Neural progenitor cell (in vitro differentiated cells): ENCODE measurements around the gene CCNG1. TPM values are rescaled to one million over a fixed set of nuclear protein-coding genes. Genes with fewer than 3 reads are reported as not detected.

ENCODE experiments used
- DNase-seq: peaks from one replicate; pipeline ENCODE4 v3.0.0-alpha.2; 2016; ENCODE audit warnings: low spot score
- H2AFZ ChIP-seq: fragments of 200-600 bp; sonication (generic); replicated peaks from 2 replicates; pipeline ENCODE4 v1.6.1; 2016; ENCODE audit warnings: antibody characterized with exemption
- H3F3A ChIP-seq: fragments of 200-600 bp; sonication (generic); 2 replicates; pipeline ENCODE4 v1.6.1; 2016; ENCODE audit warnings: antibody characterized with exemption, low read depth
- H3K27ac ChIP-seq: fragments of 200-600 bp; sonication (generic); 2 replicates; pipeline ENCODE4 v1.5.1; 2016; ENCODE audit warnings: mild to moderate bottlenecking
- H3K27me3 ChIP-seq: fragments of 200-600 bp; sonication (generic); 2 replicates; pipeline ENCODE4 v1.6.1; 2016; ENCODE audit warnings: mild to moderate bottlenecking, moderate library complexity
- H3K36me3 ChIP-seq: fragments of 200-600 bp; sonication (generic); 2 replicates; pipeline ENCODE4 v1.5.1; 2016
- H3K4me1 ChIP-seq: fragments of 200-600 bp; sonication (generic); 2 replicates; pipeline ENCODE4 v1.6.1; 2016; ENCODE audit warnings: mixed run types
- H3K4me2 ChIP-seq: fragments of 200-600 bp; sonication (generic); 2 replicates; pipeline ENCODE4 v1.6.1; 2016
- H3K4me3 ChIP-seq: fragments of 200-600 bp; sonication (generic); 2 replicates; pipeline ENCODE4 v1.5.1; 2016
- H3K79me2 ChIP-seq: fragments of 200-600 bp; sonication (generic); 2 replicates; pipeline ENCODE4 v1.6.1; 2016; ENCODE audit warnings: low read depth
- H3K9ac ChIP-seq: fragments of 200-600 bp; sonication (generic); 2 replicates; pipeline ENCODE4 v1.6.1; 2016
- H3K9me3 ChIP-seq: fragments of 200-600 bp; sonication (generic); 2 replicates; pipeline ENCODE4 v1.5.1; 2016; ENCODE audit warnings: low read depth
- H4K20me1 ChIP-seq: fragments of 200-600 bp; sonication (generic); 2 replicates; pipeline ENCODE4 v1.6.1; 2016; ENCODE audit warnings: low read depth
- H3K27ac Mint-ChIP-seq: 3 replicates; pipeline ENCODE4 v1.8.0; 2021; ENCODE audit warnings: mixed read lengths
- H3K27me3 Mint-ChIP-seq: 2 replicates; pipeline ENCODE4 v1.8.0; 2022; ENCODE audit warnings: low read depth, mild to moderate bottlenecking, inconsistent platforms, moderate library complexity, mixed read lengths; ENCODE audit not compliant: insufficient read depth
- H3K36me3 Mint-ChIP-seq: 3 replicates; pipeline ENCODE4 v1.8.0; 2021; ENCODE audit warnings: mixed read lengths
- H3K4me1 Mint-ChIP-seq: 3 replicates; pipeline ENCODE4 v1.8.0; 2021; ENCODE audit warnings: mixed read lengths
- H3K4me3 Mint-ChIP-seq: 3 replicates; pipeline ENCODE4 v1.8.0; 2021; ENCODE audit warnings: mild to moderate bottlenecking, moderate library complexity, mixed read lengths
- H3K9me3 Mint-ChIP-seq: 3 replicates; pipeline ENCODE4 v1.8.0; 2020; ENCODE audit warnings: mixed read lengths
- EZH2 ChIP-seq: fragments of 200-600 bp; sonication (generic); IDR thresholded peaks from 2 replicates; pipeline ENCODE4 v1.6.1; 2017; ENCODE audit warnings: antibody characterized with exemption, mild to moderate bottlenecking, moderate library complexity
- EZH2phosphoT487 ChIP-seq: fragments of 200-600 bp; sonication (generic); IDR thresholded peaks from 2 replicates; pipeline ENCODE4 v1.6.1; 2017; ENCODE audit warnings: antibody characterized with exemption
- total RNA-seq: library from RNA; depleted of rRNA; stranded (reverse); fragments of >200 nt; gene quantifications from 2 replicates; pipeline ENCODE4 v1.2.3, GENCODE V29; 2015; ENCODE audit warnings: low replicate concordance
- TF ChIP-seq, protein P1 (sequence below): fragments of 200-600 bp; sonication (generic); IDR thresholded peaks from 2 replicates; pipeline ENCODE4 v1.5.1; 2017; ENCODE audit warnings: antibody characterized with exemption, mild to moderate bottlenecking

CCNG1 gene
- total RNA-seq, 1 donor from 2014 or later = 933 TPM

DNA sequence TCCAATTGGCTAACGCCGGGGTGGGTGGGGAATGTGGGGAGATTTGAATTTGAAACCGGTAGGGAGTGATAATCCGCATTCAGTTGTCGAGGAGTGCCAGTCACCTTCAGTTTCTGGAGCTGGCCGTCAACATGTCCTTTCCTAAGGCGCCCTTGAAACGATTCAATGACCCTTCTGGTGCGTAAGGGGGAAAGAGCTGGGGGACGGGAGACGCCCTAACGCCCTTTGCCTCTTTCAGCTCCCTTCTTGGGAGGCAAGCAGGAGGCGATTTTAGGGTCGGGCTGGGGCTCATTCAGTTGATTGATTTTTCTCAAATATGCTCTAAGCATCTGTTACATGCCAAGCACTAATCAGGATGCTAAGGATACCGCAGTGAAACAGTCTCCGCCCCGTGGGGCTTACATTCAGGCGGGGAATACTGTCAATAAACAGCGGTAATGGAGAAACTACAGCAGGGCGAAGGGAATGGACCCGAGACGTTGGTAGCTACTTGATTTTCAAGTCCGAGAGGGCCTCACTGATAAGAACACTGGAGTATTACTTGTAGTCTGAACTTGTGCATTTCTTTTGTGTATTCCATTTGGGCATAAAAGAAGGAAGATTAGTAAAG lies 23.3 kb downstream of the CCNG1 start, which contains the start of gene HMMR:
HMMR (plus strand) TSS at position 71 of the 610 bp plus-strand sequence; CDS start at position 132, 61 bp downstream.
- Mint-ChIP-seq H3K9me3 (no peaks in the 10 kb centered on the region), H3K36me3 (peaks cover 15% of the 10 kb centered on the region), H3K27me3 (peaks cover 4% of the 10 kb centered on the region), H3K4me3 (peak within 1 kb of the TSS; percentile 95), H3K4me1 (peaks cover 29% of the 10 kb centered on the region), H3K27ac (peak within 1 kb of the TSS; percentile 98)
- Histone ChIP-seq H3K79me2 (peaks cover 85% of the 10 kb centered on the region), H3K4me3 (peak within 1 kb of the TSS; percentile 69), H3K27me3 (no peaks in the 10 kb centered on the region), H3K9me3 (no peaks in the 10 kb centered on the region), H3K4me2 (peak within 1 kb of the TSS; percentile 92), H3K27ac (peak within 1 kb of the TSS; percentile 99), H3K36me3 (peaks cover 28% of the 10 kb centered on the region), H2AFZ (peak within 1 kb of the TSS; percentile 83), H4K20me1 (no peaks in the 10 kb centered on the region), H3K9ac (peak within 1 kb of the TSS; percentile 72), H3K4me1 (peaks cover 18% of the 10 kb centered on the region), H3F3A (peaks cover 34% of the 10 kb centered on the region)
- TF ChIP-seq EZH2phosphoT487 = no peak
- TF ChIP-seq EZH2 = no peak
- TF ChIP-seq, protein P1, sequence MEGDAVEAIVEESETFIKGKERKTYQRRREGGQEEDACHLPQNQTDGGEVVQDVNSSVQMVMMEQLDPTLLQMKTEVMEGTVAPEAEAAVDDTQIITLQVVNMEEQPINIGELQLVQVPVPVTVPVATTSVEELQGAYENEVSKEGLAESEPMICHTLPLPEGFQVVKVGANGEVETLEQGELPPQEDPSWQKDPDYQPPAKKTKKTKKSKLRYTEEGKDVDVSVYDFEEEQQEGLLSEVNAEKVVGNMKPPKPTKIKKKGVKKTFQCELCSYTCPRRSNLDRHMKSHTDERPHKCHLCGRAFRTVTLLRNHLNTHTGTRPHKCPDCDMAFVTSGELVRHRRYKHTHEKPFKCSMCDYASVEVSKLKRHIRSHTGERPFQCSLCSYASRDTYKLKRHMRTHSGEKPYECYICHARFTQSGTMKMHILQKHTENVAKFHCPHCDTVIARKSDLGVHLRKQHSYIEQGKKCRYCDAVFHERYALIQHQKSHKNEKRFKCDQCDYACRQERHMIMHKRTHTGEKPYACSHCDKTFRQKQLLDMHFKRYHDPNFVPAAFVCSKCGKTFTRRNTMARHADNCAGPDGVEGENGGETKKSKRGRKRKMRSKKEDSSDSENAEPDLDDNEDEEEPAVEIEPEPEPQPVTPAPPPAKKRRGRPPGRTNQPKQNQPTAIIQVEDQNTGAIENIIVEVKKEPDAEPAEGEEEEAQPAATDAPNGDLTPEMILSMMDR = no peak
- peak; percentile 59 for DNase-seq

- H3F3A ChIP-seq = peaks cover 37% of the 10 kb centered on the region
- Mint-ChIP-seq H3K4me3 (no peak overlapping the region), H3K27ac (no peak overlapping the region), H3K4me1 (peaks cover 16% of the 10 kb centered on the region), H3K36me3 (peaks cover 3% of the 10 kb centered on the region), H3K9me3 (no peaks in the 10 kb centered on the region), H3K27me3 (peaks cover 4% of the 10 kb centered on the region)
- no peak for DNase-seq
- no peak overlapping the region for H3K27ac ChIP-seq
- H4K20me1 ChIP-seq = no peaks in the 10 kb centered on the region
- peaks cover 77% of the 10 kb centered on the region for H3K79me2 ChIP-seq
- H3K4me1 ChIP-seq = peaks cover 18% of the 10 kb centered on the region
- H3K9me3 ChIP-seq = no peaks in the 10 kb centered on the region
- H3K36me3 ChIP-seq = peaks cover 23% of the 10 kb centered on the region
- no peak overlapping the region for H2AFZ ChIP-seq
- TF ChIP-seq EZH2 (no peak), EZH2phosphoT487 (no peak)
- TF ChIP-seq, protein P1 = no peak
- H3K27me3 ChIP-seq = no peaks in the 10 kb centered on the region
- no peak overlapping the region for H3K9ac ChIP-seq
- H3K4me3 ChIP-seq = peak overlapping the region; percentile 2
- H3K4me2 ChIP-seq = peak overlapping the region; percentile 79
These were observed 25.7 kb downstream of the CCNG1 start for GRCh38 chr5:163463063-163463435.

GRCh38 chr5:163467682-163468081 lies 30.3 kb downstream of the CCNG1 start:
- H3K36me3 Mint-ChIP-seq = peaks cover 18% of the 10 kb centered on the region
- H3K27ac Mint-ChIP-seq = no peak overlapping the region
- peaks cover 3% of the 10 kb centered on the region for H3F3A ChIP-seq

DNA sequence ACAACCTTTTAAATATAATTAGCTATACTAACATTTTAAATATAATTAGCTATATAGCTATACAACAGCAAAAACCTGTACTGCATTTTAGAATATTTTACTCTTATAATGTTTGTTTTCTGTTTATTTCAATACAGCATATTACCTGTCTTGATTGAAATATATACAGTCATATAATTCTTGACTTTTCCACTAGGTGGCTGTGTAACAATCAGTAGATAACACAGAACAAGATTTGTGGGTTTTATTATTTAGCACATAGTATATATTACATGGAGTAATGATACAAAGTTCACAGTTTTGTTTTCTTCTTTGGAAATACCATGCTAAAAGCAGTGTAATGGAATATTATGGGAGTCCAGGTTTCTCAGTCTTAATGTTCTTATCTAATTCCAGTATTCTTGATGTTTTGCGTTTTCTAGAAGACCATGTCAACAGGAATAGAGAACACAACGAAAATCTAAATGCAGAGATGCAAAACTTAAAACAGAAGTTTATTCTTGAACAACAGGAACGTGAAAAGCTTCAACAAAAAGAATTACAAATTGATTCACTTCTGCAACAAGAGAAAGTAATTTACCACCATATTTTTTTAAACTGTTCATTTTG lies 36.3 kb downstream of the CCNG1 start:
- H2AFZ ChIP-seq = no peak overlapping the region
- H3K79me2 ChIP-seq = no peaks in the 10 kb centered on the region
- Mint-ChIP-seq H3K4me3 (no peak overlapping the region), H3K27ac (no peak overlapping the region), H3K4me1 (no peaks in the 10 kb centered on the region), H3K9me3 (no peaks in the 10 kb centered on the region), H3K36me3 (peaks cover 31% of the 10 kb centered on the region), H3K27me3 (no peaks in the 10 kb centered on the region)
- no peaks in the 10 kb centered on the region for H3K9me3 ChIP-seq
- no peaks in the 10 kb centered on the region for H3K4me1 ChIP-seq
- H3K4me3 ChIP-seq = no peak overlapping the region
- H3K27ac ChIP-seq = no peak overlapping the region
- H4K20me1 ChIP-seq = no peaks in the 10 kb centered on the region
- no peak overlapping the region for H3K9ac ChIP-seq
- DNase-seq = no peak
- peaks cover 3% of the 10 kb centered on the region for H3F3A ChIP-seq
- TF ChIP-seq EZH2phosphoT487 = no peak
- TF ChIP-seq, protein P1 = peak; percentile 28
- TF ChIP-seq EZH2 = no peak
- no peak overlapping the region for H3K4me2 ChIP-seq
- H3K27me3 ChIP-seq = no peaks in the 10 kb centered on the region
- peaks cover 33% of the 10 kb centered on the region for H3K36me3 ChIP-seq

More at GRCh38 chr5:163467682-163468081, 30.3 kb downstream of the CCNG1 start:
- Mint-ChIP-seq H3K4me1 (peaks cover 6% of the 10 kb centered on the region), H3K27me3 (no peaks in the 10 kb centered on the region), H3K4me3 (no peak overlapping the region), H3K9me3 (no peaks in the 10 kb centered on the region)
- Histone ChIP-seq H2AFZ (no peak overlapping the region), H3K4me1 (peaks cover 6% of the 10 kb centered on the region), H3K27ac (peak overlapping the region; percentile 11), H3K9ac (no peak overlapping the region), H3K36me3 (peaks cover 23% of the 10 kb centered on the region), H3K4me3 (no peak overlapping the region), H3K9me3 (no peaks in the 10 kb centered on the region), H3K27me3 (no peaks in the 10 kb centered on the region), H3K4me2 (no peak overlapping the region), H4K20me1 (no peaks in the 10 kb centered on the region), H3K79me2 (peaks cover 43% of the 10 kb centered on the region)
- TF ChIP-seq EZH2phosphoT487 = no peak
- DNase-seq = no peak
